ENCODE data around the gene PNMA8C. TPM values are rescaled to one million over a fixed set of nuclear protein-coding genes. Genes with fewer than 3 reads are reported as not detected.

Gene PNMA8C
- total and polyA plus RNA-seq, 2 experiments from 2014 or later = 0.44 to 2.3 TPM

DNA sequence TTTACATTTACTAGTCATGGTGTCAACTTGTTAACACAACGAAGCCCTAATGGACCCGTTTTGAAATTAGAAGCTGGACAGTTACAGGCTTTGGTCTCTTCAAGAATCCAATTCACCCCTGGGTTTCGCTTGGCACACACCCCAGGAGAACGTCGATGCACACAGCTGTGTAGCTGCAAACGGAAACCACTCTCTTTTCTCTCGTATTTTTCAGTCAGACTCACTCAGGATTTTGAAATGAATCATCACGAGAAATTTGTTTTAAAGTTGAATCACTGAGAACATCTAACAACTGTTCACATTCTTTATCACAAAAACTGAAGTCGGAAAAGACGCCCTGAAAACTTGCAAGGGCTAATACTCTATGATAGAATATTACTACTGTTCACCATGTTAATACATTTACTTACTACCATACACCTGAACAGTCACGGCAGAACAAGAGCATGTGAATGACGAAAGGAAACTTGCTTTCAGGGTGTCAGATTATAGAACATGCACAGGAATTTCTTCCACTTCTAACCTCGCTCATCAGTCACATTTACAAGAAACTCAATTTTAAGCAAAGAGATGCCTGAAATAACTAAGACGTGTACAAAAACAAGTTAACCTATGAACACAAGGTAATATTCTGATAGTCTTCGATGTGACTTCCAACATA lies 37.9 kb upstream of the PNMA8C start:
- H3K9me3 Mint-ChIP-seq = no peaks in the 10 kb centered on the region
- no peaks in the 10 kb centered on the region for H4K20me1 ChIP-seq (replicated peaks; ENCODE audit: insufficient read depth)
- H3K4me1 Mint-ChIP-seq = peaks cover 4% of the 10 kb centered on the region
- no peaks in the 10 kb centered on the region for H3F3A ChIP-seq (replicated peaks; ENCODE audit: low read depth)
- H3K9me2 ChIP-seq (ENCODE audit: insufficient read depth) = no peaks in the 10 kb centered on the region
- ATAC-seq (no peak), DNase-seq (ENCODE audit: low spot score) (no peak)
- no peak overlapping the region for H3K4me3 Mint-ChIP-seq
- H3K27me3 ChIP-seq (ENCODE audit: insufficient read depth) = peaks cover under 1% of the 10 kb centered on the region; the same call in 1 of the 2 replicates
- H3K27me3 Mint-ChIP-seq (ENCODE audit: insufficient read depth, low read depth, poor library complexity) = peaks cover 8% of the 10 kb centered on the region
- H3K4me2 ChIP-seq = no peak overlapping the region
- peaks cover 4% of the 10 kb centered on the region; the same call in 1 of the 2 replicates for H3K79me2 ChIP-seq (replicated peaks; ENCODE audit: insufficient read depth)
- peaks cover 8% of the 10 kb centered on the region for H3K4me1 ChIP-seq (ENCODE audit: insufficient read depth)
- H3K36me3 ChIP-seq (ENCODE audit: insufficient read depth) = no peaks in the 10 kb centered on the region
- no peak overlapping the region for H3K27ac ChIP-seq (ENCODE audit: low read depth)
- no peak overlapping the region for H3K4me3 ChIP-seq
- no peak overlapping the region for H3K27ac Mint-ChIP-seq
- TF ChIP-seq EZH2phosphoT487 (IDR thresholded peaks at IDR 0.05; ENCODE audit: unreplicated experiment) = no peak
- no peak for TF ChIP-seq CREB1 (CRISPR knock-in tag; IDR thresholded peaks at IDR 0.05; ENCODE audit: low read depth)
- no peak for TF ChIP-seq STAT1 (IDR thresholded peaks at IDR 0.05; ENCODE audit: unreplicated experiment)
- H2AFZ ChIP-seq = no peak overlapping the region
- H3K36me3 Mint-ChIP-seq (ENCODE audit: low read depth) = peaks cover 40% of the 10 kb centered on the region

DNA sequence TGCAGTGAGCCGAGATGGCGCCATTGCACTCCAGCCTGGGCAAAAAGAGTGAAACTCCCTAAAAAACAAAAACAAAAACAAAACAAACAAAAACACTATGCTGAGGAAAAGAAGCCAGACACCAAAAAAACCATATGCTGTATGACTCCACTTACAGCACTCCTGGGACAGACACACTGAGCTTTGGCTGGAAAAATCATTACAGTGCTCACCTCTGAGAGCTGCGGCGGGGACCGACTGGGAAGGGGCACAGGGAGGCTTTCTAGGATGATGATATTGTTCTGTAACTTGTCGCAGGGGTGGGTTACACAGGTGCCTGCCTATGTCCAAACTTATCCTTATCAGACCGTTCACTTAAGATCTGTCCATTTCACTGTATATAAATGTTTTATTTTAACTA lies 34.8 kb upstream of the PNMA8C start:
- Histone ChIP-seq H3K4me3 (no peak overlapping the region), H3K27me3 (ENCODE audit: insufficient read depth) (no peaks in the 10 kb centered on the region), H3K9me2 (ENCODE audit: insufficient read depth) (no peaks in the 10 kb centered on the region), H3K4me2 (no peak overlapping the region), H2AFZ (no peak overlapping the region), H3K79me2 (replicated peaks; ENCODE audit: insufficient read depth) (no peaks in the 10 kb centered on the region), H4K20me1 (replicated peaks; ENCODE audit: insufficient read depth) (no peaks in the 10 kb centered on the region), H3F3A (replicated peaks; ENCODE audit: low read depth) (no peaks in the 10 kb centered on the region), H3K36me3 (ENCODE audit: insufficient read depth) (no peaks in the 10 kb centered on the region), H3K27ac (ENCODE audit: low read depth) (no peak overlapping the region), H3K4me1 (ENCODE audit: insufficient read depth) (no peaks in the 10 kb centered on the region)
- DNase-seq (ENCODE audit: low spot score) = no peak
- no peaks in the 10 kb centered on the region for H3K9me3 Mint-ChIP-seq
- H3K27ac Mint-ChIP-seq = no peak overlapping the region
- peaks cover 6% of the 10 kb centered on the region for H3K27me3 Mint-ChIP-seq (ENCODE audit: insufficient read depth, low read depth, poor library complexity)
- ATAC-seq = no peak
- TF ChIP-seq POLR2AphosphoS5 (IDR thresholded peaks at IDR 0.05; ENCODE audit: low read depth) = no peak
- H3K4me3 Mint-ChIP-seq = no peak overlapping the region
- H3K4me1 Mint-ChIP-seq = no peaks in the 10 kb centered on the region
- H3K36me3 Mint-ChIP-seq (ENCODE audit: low read depth) = peaks cover 22% of the 10 kb centered on the region

DNA sequence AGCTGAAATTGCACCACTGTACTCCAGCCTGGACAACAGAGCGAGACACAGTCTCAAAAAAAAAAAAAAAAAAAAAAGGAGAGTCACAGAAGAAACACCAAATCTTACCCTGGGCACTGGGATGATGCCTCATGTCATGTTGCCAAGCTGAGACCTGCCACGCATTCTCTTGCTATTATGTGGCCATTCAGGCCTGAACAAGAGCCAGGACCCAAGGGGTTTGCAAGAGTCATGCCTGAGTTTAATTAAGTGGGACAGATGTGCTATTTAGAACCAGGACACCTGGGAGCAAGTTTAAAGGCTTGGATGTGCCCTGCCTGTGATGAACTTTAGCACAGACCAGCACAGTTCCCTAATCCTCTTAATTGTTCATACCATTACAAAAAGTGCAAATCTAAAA lies 32.8 kb upstream of the PNMA8C start:
- Histone ChIP-seq H3K4me1 (ENCODE audit: insufficient read depth) (no peaks in the 10 kb centered on the region), H4K20me1 (replicated peaks; ENCODE audit: insufficient read depth) (no peaks in the 10 kb centered on the region), H3K9me2 (ENCODE audit: insufficient read depth) (no peaks in the 10 kb centered on the region), H3K36me3 (ENCODE audit: insufficient read depth) (no peaks in the 10 kb centered on the region), H3K79me2 (replicated peaks; ENCODE audit: insufficient read depth) (no peaks in the 10 kb centered on the region), H3K27ac (ENCODE audit: low read depth) (no peak overlapping the region), H3K27me3 (ENCODE audit: insufficient read depth) (no peaks in the 10 kb centered on the region), H3K4me2 (no peak overlapping the region), H3K4me3 (no peak overlapping the region), H3F3A (replicated peaks; ENCODE audit: low read depth) (no peaks in the 10 kb centered on the region), H2AFZ (no peak overlapping the region)
- DNase-seq (ENCODE audit: low spot score) (no peak), ATAC-seq (no peak)
- Mint-ChIP-seq H3K9me3 (no peaks in the 10 kb centered on the region), H3K27ac (no peak overlapping the region), H3K27me3 (ENCODE audit: insufficient read depth, low read depth, poor library complexity) (peaks cover 6% of the 10 kb centered on the region), H3K4me3 (no peak overlapping the region), H3K36me3 (ENCODE audit: low read depth) (peaks cover 2% of the 10 kb centered on the region; the same call in 1 of the 3 replicates), H3K4me1 (no peaks in the 10 kb centered on the region)
- TF ChIP-seq POLR2AphosphoS5 (IDR thresholded peaks at IDR 0.05; ENCODE audit: low read depth) (no peak), JUNB (IDR thresholded peaks at IDR 0.05; ENCODE audit: unreplicated experiment) (no peak), ZNF114 (CRISPR knock-in tag; IDR thresholded peaks at IDR 0.05) (no peak)
- TF ChIP-seq, protein P1, sequence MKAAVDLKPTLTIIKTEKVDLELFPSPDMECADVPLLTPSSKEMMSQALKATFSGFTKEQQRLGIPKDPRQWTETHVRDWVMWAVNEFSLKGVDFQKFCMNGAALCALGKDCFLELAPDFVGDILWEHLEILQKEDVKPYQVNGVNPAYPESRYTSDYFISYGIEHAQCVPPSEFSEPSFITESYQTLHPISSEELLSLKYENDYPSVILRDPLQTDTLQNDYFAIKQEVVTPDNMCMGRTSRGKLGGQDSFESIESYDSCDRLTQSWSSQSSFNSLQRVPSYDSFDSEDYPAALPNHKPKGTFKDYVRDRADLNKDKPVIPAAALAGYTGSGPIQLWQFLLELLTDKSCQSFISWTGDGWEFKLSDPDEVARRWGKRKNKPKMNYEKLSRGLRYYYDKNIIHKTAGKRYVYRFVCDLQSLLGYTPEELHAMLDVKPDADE (IDR thresholded peaks at IDR 0.05) = no peak
- TF ChIP-seq, protein P2, sequence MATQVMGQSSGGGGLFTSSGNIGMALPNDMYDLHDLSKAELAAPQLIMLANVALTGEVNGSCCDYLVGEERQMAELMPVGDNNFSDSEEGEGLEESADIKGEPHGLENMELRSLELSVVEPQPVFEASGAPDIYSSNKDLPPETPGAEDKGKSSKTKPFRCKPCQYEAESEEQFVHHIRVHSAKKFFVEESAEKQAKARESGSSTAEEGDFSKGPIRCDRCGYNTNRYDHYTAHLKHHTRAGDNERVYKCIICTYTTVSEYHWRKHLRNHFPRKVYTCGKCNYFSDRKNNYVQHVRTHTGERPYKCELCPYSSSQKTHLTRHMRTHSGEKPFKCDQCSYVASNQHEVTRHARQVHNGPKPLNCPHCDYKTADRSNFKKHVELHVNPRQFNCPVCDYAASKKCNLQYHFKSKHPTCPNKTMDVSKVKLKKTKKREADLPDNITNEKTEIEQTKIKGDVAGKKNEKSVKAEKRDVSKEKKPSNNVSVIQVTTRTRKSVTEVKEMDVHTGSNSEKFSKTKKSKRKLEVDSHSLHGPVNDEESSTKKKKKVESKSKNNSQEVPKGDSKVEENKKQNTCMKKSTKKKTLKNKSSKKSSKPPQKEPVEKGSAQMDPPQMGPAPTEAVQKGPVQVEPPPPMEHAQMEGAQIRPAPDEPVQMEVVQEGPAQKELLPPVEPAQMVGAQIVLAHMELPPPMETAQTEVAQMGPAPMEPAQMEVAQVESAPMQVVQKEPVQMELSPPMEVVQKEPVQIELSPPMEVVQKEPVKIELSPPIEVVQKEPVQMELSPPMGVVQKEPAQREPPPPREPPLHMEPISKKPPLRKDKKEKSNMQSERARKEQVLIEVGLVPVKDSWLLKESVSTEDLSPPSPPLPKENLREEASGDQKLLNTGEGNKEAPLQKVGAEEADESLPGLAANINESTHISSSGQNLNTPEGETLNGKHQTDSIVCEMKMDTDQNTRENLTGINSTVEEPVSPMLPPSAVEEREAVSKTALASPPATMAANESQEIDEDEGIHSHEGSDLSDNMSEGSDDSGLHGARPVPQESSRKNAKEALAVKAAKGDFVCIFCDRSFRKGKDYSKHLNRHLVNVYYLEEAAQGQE (IDR thresholded peaks at IDR 0.05; ENCODE audit: unreplicated experiment) = no peak
